DOHH2 (cell line): Measurements from ENCODE around the gene RBBP8.

Experiments used
- H3F3A ChIP-seq: fragments of 200-600 bp; sonication (generic), shearing (Covaris generic); 2 replicates; pipeline ENCODE4 v1.6.0; 2016; ENCODE audit warnings: antibody characterized with exemption, mild to moderate bottlenecking; ENCODE audit not compliant: control insufficient read depth, insufficient read depth
- H3K27ac ChIP-seq: fragments of 200-600 bp; sonication (generic); 2 replicates; pipeline ENCODE4 v1.5.1; 2014; ENCODE audit warnings: low read depth, mild to moderate bottlenecking, low read length, moderate library complexity
- H3K27me3 ChIP-seq: fragments of 200-600 bp; sonication (generic); 2 replicates; pipeline ENCODE4 v1.6.1; 2014; ENCODE audit warnings: mild to moderate bottlenecking, low read length, mixed read lengths; ENCODE audit not compliant: control insufficient read depth
- H3K36me3 ChIP-seq: fragments of 200-600 bp; sonication (generic); 2 replicates; pipeline ENCODE4 v1.6.1; 2014; ENCODE audit warnings: mild to moderate bottlenecking, low read length, moderate library complexity, mixed read lengths; ENCODE audit not compliant: control insufficient read depth
- H3K4me1 ChIP-seq: fragments of 200-600 bp; sonication (generic); 2 replicates; pipeline ENCODE4 v1.6.1; 2014; ENCODE audit warnings: mild to moderate bottlenecking, low read length, mixed read lengths; ENCODE audit not compliant: control insufficient read depth
- H3K4me2 ChIP-seq: fragments of 200-600 bp; sonication (generic); 2 replicates; pipeline ENCODE4 v1.6.0; 2014; ENCODE audit warnings: mild to moderate bottlenecking, low read length, moderate library complexity
- H3K4me3 ChIP-seq: fragments of 200-600 bp; sonication (generic); 2 replicates; pipeline ENCODE4 v1.5.1; 2014; ENCODE audit warnings: mild to moderate bottlenecking, low read length, mixed read lengths
- H3K79me2 ChIP-seq: fragments of 200-600 bp; sonication (generic); 2 replicates; pipeline ENCODE4 v1.6.1; 2014; ENCODE audit warnings: mild to moderate bottlenecking, low read length, mixed read lengths; ENCODE audit not compliant: control insufficient read depth
- H3K9me2 ChIP-seq: fragments of 200-600 bp; sonication (generic); replicated peaks from 2 replicates; pipeline ENCODE4 v1.6.1; 2014; ENCODE audit warnings: mild to moderate bottlenecking, low read length, mixed read lengths; ENCODE audit not compliant: control insufficient read depth
- H3K9me3 ChIP-seq: fragments of 200-600 bp; sonication (generic); 2 replicates; pipeline ENCODE4 v1.6.1; 2014; ENCODE audit warnings: antibody characterized with exemption, low read length, mixed read lengths; ENCODE audit not compliant: control insufficient read depth, insufficient read depth
- H4K20me1 ChIP-seq: fragments of 200-600 bp; sonication (generic); 2 replicates; pipeline ENCODE4 v1.6.0; 2014; ENCODE audit warnings: low read depth, mild to moderate bottlenecking, antibody characterized with exemption, low read length, moderate library complexity; ENCODE audit not compliant: control insufficient read depth, insufficient read depth
- EZH2phosphoT487 ChIP-seq: fragments of 200-600 bp; sonication (generic); IDR thresholded peaks from 2 replicates; pipeline ENCODE4 v1.6.1; 2017; ENCODE audit warnings: borderline replicate concordance, mild to moderate bottlenecking, antibody characterized with exemption, low read length, moderate library complexity, mixed read lengths
- TF ChIP-seq, protein P1 (sequence below): fragments of 200-600 bp; sonication (generic); IDR thresholded peaks from one replicate; pipeline ENCODE4 v1.5.1; 2014; ENCODE audit warnings: antibody characterized with exemption, mild to moderate bottlenecking, low read depth, low read length; ENCODE audit not compliant: poor library complexity, severe bottlenecking

The RBBP8 gene

DNA sequence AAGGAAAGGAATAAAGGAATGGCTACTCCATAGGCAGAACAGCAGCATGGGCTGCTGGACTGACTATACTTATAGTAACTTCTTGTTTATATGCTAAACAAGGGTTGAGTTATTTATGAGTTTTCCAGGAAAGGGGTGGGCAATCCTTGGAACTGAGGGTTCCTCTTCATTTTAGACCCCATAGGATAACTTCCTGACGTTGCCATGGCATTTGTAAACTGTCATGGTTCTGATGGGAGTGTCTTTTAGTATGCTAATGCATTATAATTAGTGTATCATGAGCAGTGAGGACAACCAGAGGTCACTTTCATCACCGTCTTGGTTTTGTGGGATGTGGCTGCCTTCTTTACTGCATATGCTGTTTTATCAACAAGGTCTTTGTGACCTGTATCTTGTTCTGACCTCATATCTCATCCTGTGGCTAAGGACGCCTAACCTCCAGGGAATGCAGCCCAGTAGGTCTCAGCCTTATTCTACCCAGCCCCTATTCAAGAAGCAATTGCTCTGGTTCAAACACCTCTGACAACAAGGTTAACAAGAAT lies 103.6 kb downstream of the RBBP8 start:
- Histone ChIP-seq H3K27me3 (peaks cover 2% of the 10 kb centered on the region; the same call in 1 of the 2 replicates), H4K20me1 (no peaks in the 10 kb centered on the region)
- TF ChIP-seq, protein P1, sequence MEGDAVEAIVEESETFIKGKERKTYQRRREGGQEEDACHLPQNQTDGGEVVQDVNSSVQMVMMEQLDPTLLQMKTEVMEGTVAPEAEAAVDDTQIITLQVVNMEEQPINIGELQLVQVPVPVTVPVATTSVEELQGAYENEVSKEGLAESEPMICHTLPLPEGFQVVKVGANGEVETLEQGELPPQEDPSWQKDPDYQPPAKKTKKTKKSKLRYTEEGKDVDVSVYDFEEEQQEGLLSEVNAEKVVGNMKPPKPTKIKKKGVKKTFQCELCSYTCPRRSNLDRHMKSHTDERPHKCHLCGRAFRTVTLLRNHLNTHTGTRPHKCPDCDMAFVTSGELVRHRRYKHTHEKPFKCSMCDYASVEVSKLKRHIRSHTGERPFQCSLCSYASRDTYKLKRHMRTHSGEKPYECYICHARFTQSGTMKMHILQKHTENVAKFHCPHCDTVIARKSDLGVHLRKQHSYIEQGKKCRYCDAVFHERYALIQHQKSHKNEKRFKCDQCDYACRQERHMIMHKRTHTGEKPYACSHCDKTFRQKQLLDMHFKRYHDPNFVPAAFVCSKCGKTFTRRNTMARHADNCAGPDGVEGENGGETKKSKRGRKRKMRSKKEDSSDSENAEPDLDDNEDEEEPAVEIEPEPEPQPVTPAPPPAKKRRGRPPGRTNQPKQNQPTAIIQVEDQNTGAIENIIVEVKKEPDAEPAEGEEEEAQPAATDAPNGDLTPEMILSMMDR, result no peak
- no peak for TF ChIP-seq EZH2phosphoT487

DNA sequence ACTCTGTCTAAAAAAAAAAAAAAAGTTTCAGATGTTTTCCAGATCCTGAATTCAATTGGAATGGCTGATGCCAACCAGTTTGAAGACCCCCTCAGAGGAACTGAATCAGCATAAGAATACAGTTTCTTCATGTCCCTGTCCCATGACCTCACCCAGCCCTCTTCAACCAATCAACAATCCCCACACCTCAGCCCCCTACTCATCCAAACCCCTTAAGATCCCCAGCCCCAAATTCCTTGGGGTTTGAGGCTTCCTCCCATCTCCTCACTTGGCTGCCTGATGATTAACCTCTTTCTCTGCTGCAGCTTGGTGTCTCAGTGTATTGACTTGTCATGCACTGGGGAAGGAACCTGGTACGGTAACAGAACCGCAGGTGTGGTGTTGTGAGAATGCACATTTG lies 104.5 kb downstream of the RBBP8 start:
- Histone ChIP-seq H3K36me3 (no peaks in the 10 kb centered on the region), H3K9me3 (no peaks in the 10 kb centered on the region), H3F3A (no peaks in the 10 kb centered on the region), H4K20me1 (no peaks in the 10 kb centered on the region), H3K4me2 (no peak overlapping the region), H3K4me3 (no peak overlapping the region), H3K27me3 (peaks cover 9% of the 10 kb centered on the region; the same call in 1 of the 2 replicates), H3K9me2 (no peaks in the 10 kb centered on the region), H3K79me2 (no peaks in the 10 kb centered on the region), H3K27ac (no peak overlapping the region), H3K4me1 (no peaks in the 10 kb centered on the region)
- no peak for TF ChIP-seq EZH2phosphoT487
- TF ChIP-seq, protein P1, result no peak

More for the DNA sequence above, 103.6 kb downstream of the RBBP8 start:
- no peaks in the 10 kb centered on the region for H3K79me2 ChIP-seq
- no peak overlapping the region for H3K4me2 ChIP-seq
- no peaks in the 10 kb centered on the region for H3K9me2 ChIP-seq
- H3K36me3 ChIP-seq, result no peaks in the 10 kb centered on the region
- no peaks in the 10 kb centered on the region for H3K9me3 ChIP-seq
- H3K4me1 ChIP-seq, result no peaks in the 10 kb centered on the region
- H3K27ac ChIP-seq, result no peak overlapping the region
- no peak overlapping the region for H3K4me3 ChIP-seq
- H3F3A ChIP-seq, result no peaks in the 10 kb centered on the region

DNA sequence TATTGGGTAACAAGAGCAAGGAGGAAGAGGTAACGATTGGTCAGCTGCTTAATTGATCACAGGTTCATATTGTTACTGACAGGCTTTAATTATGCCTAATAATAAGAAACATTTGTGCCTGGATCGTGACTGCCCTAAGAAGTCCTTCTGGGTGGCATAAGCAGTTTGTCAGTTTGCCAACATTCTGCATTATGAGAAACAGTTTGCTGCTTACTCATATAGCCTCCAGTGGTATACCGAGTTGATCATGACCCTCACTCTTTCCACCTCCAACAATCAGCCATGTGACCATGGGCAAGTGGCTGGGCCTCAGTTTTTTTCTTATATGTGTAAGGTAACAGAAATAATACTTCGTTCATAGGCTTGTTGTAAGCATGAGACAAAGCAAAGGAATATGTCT lies 105.6 kb downstream of the RBBP8 start:
- H3K4me3 ChIP-seq, result no peak overlapping the region
- H3K27ac ChIP-seq, result no peak overlapping the region
- no peaks in the 10 kb centered on the region for H3F3A ChIP-seq
- H3K4me2 ChIP-seq, result no peak overlapping the region
- no peak for TF ChIP-seq EZH2phosphoT487
- no peaks in the 10 kb centered on the region for H3K4me1 ChIP-seq
- peaks cover 9% of the 10 kb centered on the region; the same call in 1 of the 2 replicates for H3K27me3 ChIP-seq
- no peaks in the 10 kb centered on the region for H3K79me2 ChIP-seq
- no peaks in the 10 kb centered on the region for H3K9me2 ChIP-seq
- H3K36me3 ChIP-seq, result no peaks in the 10 kb centered on the region
- no peaks in the 10 kb centered on the region for H4K20me1 ChIP-seq
- no peaks in the 10 kb centered on the region for H3K9me3 ChIP-seq

DNA sequence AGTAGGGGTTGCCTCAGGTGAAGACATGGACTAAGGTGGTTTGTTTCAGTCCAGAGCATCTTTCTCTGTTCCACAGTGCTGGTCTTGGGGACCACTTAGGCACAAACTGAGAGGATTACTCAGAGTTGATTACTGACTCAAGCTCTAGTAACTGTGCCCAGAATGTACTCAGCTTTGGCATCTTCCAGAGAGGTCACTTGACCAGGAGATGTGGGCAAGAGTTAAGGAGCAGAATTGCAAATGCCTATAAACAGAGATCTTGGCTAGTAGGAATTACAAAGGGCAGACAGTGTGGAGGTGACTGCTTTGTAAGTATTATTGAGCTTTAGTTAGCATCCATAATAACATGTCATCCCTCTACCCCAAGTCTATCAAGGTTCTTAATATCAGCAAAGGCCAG lies 109.0 kb downstream of the RBBP8 start:
- no peak overlapping the region for H3K27ac ChIP-seq
- TF ChIP-seq, protein P1, result no peak
- no peak for TF ChIP-seq EZH2phosphoT487
- no peaks in the 10 kb centered on the region for H3K9me2 ChIP-seq
- no peaks in the 10 kb centered on the region for H4K20me1 ChIP-seq
- H3F3A ChIP-seq, result no peaks in the 10 kb centered on the region
- H3K36me3 ChIP-seq, result no peaks in the 10 kb centered on the region
- H3K79me2 ChIP-seq, result no peaks in the 10 kb centered on the region
- peaks cover 9% of the 10 kb centered on the region; the same call in 1 of the 2 replicates for H3K27me3 ChIP-seq
- H3K9me3 ChIP-seq, result no peaks in the 10 kb centered on the region
- no peak overlapping the region for H3K4me2 ChIP-seq
- no peaks in the 10 kb centered on the region for H3K4me1 ChIP-seq
- no peak overlapping the region for H3K4me3 ChIP-seq
